Measurements from ENCODE around the gene FBXL12.

Gene FBXL12

GRCh38 chr19:9861503-9861902 lies 42.6 kb upstream of the FBXL12 start:
- Histone ChIP-seq H2AK5ac (ENCODE audit: low read length, severe bottlenecking) (no peak overlapping the region), H3K27me3 (ENCODE audit: control insufficient read depth in 1 of 2, insufficient read depth in 1 of 2, low read length in 2 of 2) (peaks cover 4 to 7% of the 10 kb centered on the region in 2 experiments), H4K91ac (ENCODE audit: low read length) (no peak overlapping the region), H2BK15ac (ENCODE audit: low read depth, poor library complexity, severe bottlenecking) (no peak overlapping the region), H3K4ac (ENCODE audit: low read depth in 1 of 2, low read length in 2 of 2) (no peak overlapping the region), H4K8ac (ENCODE audit: low read length) (no peak overlapping the region), H3K4me3 (ENCODE audit: insufficient read depth in 1 of 2, low read depth in 1 of 2, low read length in 2 of 2) (no peak overlapping the region), H3K36me3 (ENCODE audit: control insufficient read depth in 1 of 2, insufficient read depth in 2 of 2, low read depth in 1 of 2, low read length in 2 of 2) (peaks cover 10 to 11% of the 10 kb centered on the region in 2 experiments), H3K27ac (ENCODE audit: low read length, poor library complexity, severe bottlenecking) (no peak overlapping the region), H2BK12ac (ENCODE audit: low read length in 2 of 2) (no peak overlapping the region), H3K23ac (ENCODE audit: low read length in 2 of 2) (no peak overlapping the region), H3K14ac (ENCODE audit: low read length in 2 of 2) (no peak overlapping the region), H3K9me3 (ENCODE audit: control insufficient read depth, low read length) (no peaks in the 10 kb centered on the region), H3K4me2 (ENCODE audit: low read length, poor library complexity, severe bottlenecking) (no peak overlapping the region), H2BK120ac (ENCODE audit: low read depth, low read length) (no peak overlapping the region), H3K79me1 (replicated peaks; ENCODE audit: low read length, poor library complexity, severe bottlenecking) (no peaks in the 10 kb centered on the region), H2BK5ac (ENCODE audit: low read depth, low read length, poor library complexity, severe bottlenecking) (no peak overlapping the region), H3K9ac (ENCODE audit: low read length) (no peak overlapping the region), H3K4me1 (ENCODE audit: control insufficient read depth, insufficient read depth, low read depth, low read length) (no peaks in the 10 kb centered on the region), H3K18ac (ENCODE audit: low read depth in 1 of 2, low read length in 2 of 2) (no peak overlapping the region), H2AFZ (ENCODE audit: low read depth, low read length) (no peak overlapping the region)
- no peak for DNase-seq
- 89% methylated on average over 1 of the region's 1 CpG for WGBS

- H3K27ac ChIP-seq (ENCODE audit: low read length, poor library complexity, severe bottlenecking) = no peak overlapping the region
- no peak overlapping the region for H2BK15ac ChIP-seq (ENCODE audit: low read depth, poor library complexity, severe bottlenecking)
- H2AK5ac ChIP-seq (ENCODE audit: low read length, severe bottlenecking) = no peak overlapping the region
- H3K18ac ChIP-seq (ENCODE audit: low read depth in 1 of 2, low read length in 2 of 2) = no peak overlapping the region
- H3K4me2 ChIP-seq (ENCODE audit: low read length, poor library complexity, severe bottlenecking) = no peak overlapping the region
- no peak overlapping the region for H3K23ac ChIP-seq (ENCODE audit: low read length in 2 of 2)
- H2BK120ac ChIP-seq (ENCODE audit: low read depth, low read length) = no peak overlapping the region
- H3K4ac ChIP-seq (ENCODE audit: low read depth in 1 of 2, low read length in 2 of 2) = no peak overlapping the region
- H3K14ac ChIP-seq (ENCODE audit: low read length in 2 of 2) = no peak overlapping the region
- H2AFZ ChIP-seq (ENCODE audit: low read depth, low read length) = no peak overlapping the region
- no peak overlapping the region for H3K9ac ChIP-seq (ENCODE audit: low read length)
- H3K4me3 ChIP-seq (ENCODE audit: insufficient read depth in 1 of 2, low read depth in 1 of 2, low read length in 2 of 2) = no peak overlapping the region
- H3K27me3 ChIP-seq (ENCODE audit: control insufficient read depth in 1 of 2, insufficient read depth in 1 of 2, low read length in 2 of 2) = peaks cover 0 to 4% of the 10 kb centered on the region in 2 experiments
- H3K79me1 ChIP-seq (replicated peaks; ENCODE audit: low read length, poor library complexity, severe bottlenecking) = no peaks in the 10 kb centered on the region
- WGBS = 90% methylated on average over 8 of the region's 8 CpGs
- H2BK5ac ChIP-seq (ENCODE audit: low read depth, low read length, poor library complexity, severe bottlenecking) = no peak overlapping the region
- H3K36me3 ChIP-seq (ENCODE audit: control insufficient read depth in 1 of 2, insufficient read depth in 2 of 2, low read depth in 1 of 2, low read length in 2 of 2) = peaks cover 12% of the 10 kb centered on the region in 2 experiments
- H4K8ac ChIP-seq (ENCODE audit: low read length) = no peak overlapping the region
- H4K91ac ChIP-seq (ENCODE audit: low read length) = no peak overlapping the region
- H2BK12ac ChIP-seq (ENCODE audit: low read length in 2 of 2) = no peak overlapping the region
- H3K9me3 ChIP-seq (ENCODE audit: control insufficient read depth, low read length) = no peaks in the 10 kb centered on the region
- no peaks in the 10 kb centered on the region for H3K4me1 ChIP-seq (ENCODE audit: control insufficient read depth, insufficient read depth, low read depth, low read length)
- DNase-seq = no peak
Observed at GRCh38 chr19:9860407-9860806, 41.5 kb upstream of the FBXL12 start.

DNA sequence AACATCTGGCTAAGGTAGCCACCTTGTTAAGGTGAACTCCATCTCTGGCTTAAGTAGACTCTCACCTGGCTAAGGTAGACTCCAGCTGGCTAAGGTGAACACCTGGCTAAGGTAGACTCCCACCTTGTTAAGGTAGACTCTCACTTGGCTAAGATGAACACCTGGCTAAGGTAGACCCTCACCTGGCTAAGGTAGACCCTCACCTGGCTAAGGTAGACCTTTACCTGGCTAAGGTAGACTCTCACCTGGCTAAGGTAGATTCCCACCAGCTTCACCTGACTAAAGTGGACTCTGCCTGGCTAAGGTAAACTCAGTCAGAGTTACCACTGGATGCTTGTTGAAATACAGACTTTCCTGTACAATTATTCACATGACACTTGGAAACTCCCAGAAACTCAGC lies 39.9 kb upstream of the FBXL12 start:
- Histone ChIP-seq H3K79me1 (replicated peaks; ENCODE audit: low read length, poor library complexity, severe bottlenecking) (no peaks in the 10 kb centered on the region), H3K27me3 (ENCODE audit: control insufficient read depth in 1 of 2, insufficient read depth in 1 of 2, low read length in 2 of 2) (peaks cover 0 to under 1% of the 10 kb centered on the region in 2 experiments), H3K4me1 (ENCODE audit: control insufficient read depth, insufficient read depth, low read depth, low read length) (no peaks in the 10 kb centered on the region), H3K23ac (ENCODE audit: low read length in 2 of 2) (no peak overlapping the region), H3K18ac (ENCODE audit: low read depth in 1 of 2, low read length in 2 of 2) (no peak overlapping the region), H3K14ac (ENCODE audit: low read length in 2 of 2) (no peak overlapping the region), H3K9ac (ENCODE audit: low read length) (no peak overlapping the region), H2AFZ (ENCODE audit: low read depth, low read length) (no peak overlapping the region), H4K91ac (ENCODE audit: low read length) (no peak overlapping the region), H3K27ac (ENCODE audit: low read length, poor library complexity, severe bottlenecking) (no peak overlapping the region), H3K4ac (ENCODE audit: low read depth in 1 of 2, low read length in 2 of 2) (no peak overlapping the region), H3K4me3 (ENCODE audit: insufficient read depth in 1 of 2, low read depth in 1 of 2, low read length in 2 of 2) (no peak overlapping the region), H4K8ac (ENCODE audit: low read length) (no peak overlapping the region), H2BK12ac (ENCODE audit: low read length in 2 of 2) (no peak overlapping the region), H2BK120ac (ENCODE audit: low read depth, low read length) (no peak overlapping the region), H3K36me3 (ENCODE audit: control insufficient read depth in 1 of 2, insufficient read depth in 2 of 2, low read depth in 1 of 2, low read length in 2 of 2) (peaks cover 12 to 19% of the 10 kb centered on the region in 2 experiments), H2AK5ac (ENCODE audit: low read length, severe bottlenecking) (no peak overlapping the region), H2BK5ac (ENCODE audit: low read depth, low read length, poor library complexity, severe bottlenecking) (no peak overlapping the region), H3K4me2 (ENCODE audit: low read length, poor library complexity, severe bottlenecking) (no peak overlapping the region), H2BK15ac (ENCODE audit: low read depth, poor library complexity, severe bottlenecking) (no peak overlapping the region), H3K9me3 (ENCODE audit: control insufficient read depth, low read length) (no peaks in the 10 kb centered on the region)
- DNase-seq = no peak

DNA sequence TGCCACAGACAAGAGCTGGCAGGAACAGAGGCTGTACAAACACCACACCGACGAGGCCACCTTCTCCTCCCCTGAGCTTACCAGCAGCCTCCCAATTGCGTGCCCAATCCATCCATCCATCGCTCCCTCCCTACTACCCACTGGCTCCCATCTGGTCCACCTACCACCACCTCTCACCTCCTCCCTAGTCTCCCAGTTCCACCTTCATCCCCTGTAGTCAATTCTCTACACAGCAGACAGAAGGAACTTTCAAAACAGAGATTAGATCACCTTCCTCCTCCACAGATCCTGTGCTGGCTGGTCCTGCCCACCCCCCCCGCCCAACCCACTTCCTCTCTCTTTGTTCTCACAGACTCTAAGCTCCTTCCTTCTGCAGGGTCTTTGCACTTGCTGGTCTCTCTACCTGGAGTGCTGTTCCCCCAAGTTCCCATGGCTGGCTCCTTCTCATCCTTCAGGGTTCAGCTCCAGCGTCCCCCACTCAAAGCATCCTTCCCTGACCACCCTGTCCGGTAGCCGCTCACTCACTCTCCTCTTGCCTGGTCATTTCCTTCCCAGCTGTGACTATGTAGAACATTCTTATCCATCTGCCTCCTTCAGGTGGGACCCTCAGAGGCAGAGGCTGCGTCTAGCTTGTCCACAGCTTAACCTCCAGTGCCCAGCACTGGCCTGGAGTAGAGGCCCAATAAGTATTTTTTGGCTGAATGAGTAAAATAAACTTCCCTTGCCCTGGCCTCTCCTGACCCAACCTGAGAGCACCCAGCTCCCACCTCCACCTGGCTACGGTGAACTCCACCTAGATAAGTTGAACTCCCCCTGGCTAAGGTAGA lies 39.3 kb upstream of the FBXL12 start:
- H2AK5ac ChIP-seq (ENCODE audit: low read length, severe bottlenecking) = no peak overlapping the region
- H3K4ac ChIP-seq (ENCODE audit: low read depth in 1 of 2, low read length in 2 of 2) = no peak overlapping the region
- H3K27me3 ChIP-seq (ENCODE audit: control insufficient read depth in 1 of 2, insufficient read depth in 1 of 2, low read length in 2 of 2) = no peaks in the 10 kb centered on the region
- no peak overlapping the region for H2BK15ac ChIP-seq (ENCODE audit: low read depth, poor library complexity, severe bottlenecking)
- H3K9me3 ChIP-seq (ENCODE audit: control insufficient read depth, low read length) = no peaks in the 10 kb centered on the region
- peaks cover 2% of the 10 kb centered on the region for H3K4me1 ChIP-seq (ENCODE audit: control insufficient read depth, insufficient read depth, low read depth, low read length)
- H4K91ac ChIP-seq (ENCODE audit: low read length) = no peak overlapping the region
- peaks cover 12 to 19% of the 10 kb centered on the region in 2 experiments for H3K36me3 ChIP-seq (ENCODE audit: control insufficient read depth in 1 of 2, insufficient read depth in 2 of 2, low read depth in 1 of 2, low read length in 2 of 2)
- H3K27ac ChIP-seq (ENCODE audit: low read length, poor library complexity, severe bottlenecking) = no peak overlapping the region
- no peak overlapping the region for H3K23ac ChIP-seq (ENCODE audit: low read length in 2 of 2)
- no peak overlapping the region for H2BK12ac ChIP-seq (ENCODE audit: low read length in 2 of 2)
- H4K8ac ChIP-seq (ENCODE audit: low read length) = no peak overlapping the region
- H3K18ac ChIP-seq (ENCODE audit: low read depth in 1 of 2, low read length in 2 of 2) = no peak overlapping the region
- no peak for DNase-seq
- no peak overlapping the region for H2BK5ac ChIP-seq (ENCODE audit: low read depth, low read length, poor library complexity, severe bottlenecking)
- H2BK120ac ChIP-seq (ENCODE audit: low read depth, low read length) = no peak overlapping the region
- no peak overlapping the region for H3K9ac ChIP-seq (ENCODE audit: low read length)
- H3K14ac ChIP-seq (ENCODE audit: low read length in 2 of 2) = no peak overlapping the region
- H2AFZ ChIP-seq (ENCODE audit: low read depth, low read length) = no peak overlapping the region
- peak overlapping the region in 1 of 2 experiments; percentile 1 for H3K4me3 ChIP-seq (ENCODE audit: insufficient read depth in 1 of 2, low read depth in 1 of 2, low read length in 2 of 2)
- 89% methylated on average over 10 of the region's 10 CpGs for WGBS
- H3K79me1 ChIP-seq (replicated peaks; ENCODE audit: low read length, poor library complexity, severe bottlenecking) = no peaks in the 10 kb centered on the region
- no peak overlapping the region for H3K4me2 ChIP-seq (ENCODE audit: low read length, poor library complexity, severe bottlenecking)

Measured in mesenchymal stem cell (in vitro differentiated cells and primary cell).